GM10266 (cell line): Measurements from ENCODE around the gene CHODL.

Experiments
- DNase-seq: peaks from one replicate; pipeline ENCODE4 v3.0.0; 2012; ENCODE audit errors: extremely low spot score
- CTCF ChIP-seq: IDR thresholded peaks from 2 replicates; pipeline ENCODE4 v1.5.1; 2012; ENCODE audit warnings: mild to moderate bottlenecking, low read depth; ENCODE audit not compliant: control insufficient read depth, insufficient read depth; ENCODE audit errors: missing control alignments

Gene CHODL

GRCh38 chr21:18244671-18245463 lies at the start of gene CHODL:
TSS of gene CHODL (plus strand) at chr21:18244833. CDS start at chr21:18245224, 391 bp downstream.
- no peak for TF ChIP-seq CTCF
- no peak for DNase-seq

- DNase-seq = no peak
These were observed 39.7 kb upstream of the CHODL start for GRCh38 chr21:18204931-18205330.

GRCh38 chr21:18218331-18218730 lies 26.3 kb upstream of the CHODL start:
- no peak for TF ChIP-seq CTCF
- DNase-seq = no peak

More at GRCh38 chr21:18204931-18205330, 39.7 kb upstream of the CHODL start:
- no peak for TF ChIP-seq CTCF

- TF ChIP-seq CTCF = no peak
- DNase-seq = no peak
These were observed 24.1 kb upstream of the CHODL start for GRCh38 chr21:18220498-18220897.

GRCh38 chr21:18222346-18222745 lies 22.3 kb upstream of the CHODL start:
- TF ChIP-seq CTCF = no peak

GRCh38 chr21:18228060-18228739 lies 16.4 kb upstream of the CHODL start:
- TF ChIP-seq CTCF = no peak
- DNase-seq = no peak

More at GRCh38 chr21:18222346-18222745, 22.3 kb upstream of the CHODL start:
- DNase-seq = no peak

GRCh38 chr21:18235545-18235944 lies 9.1 kb upstream of the CHODL start:
- TF ChIP-seq CTCF = no peak
- DNase-seq = no peak
